HEK293 (cell line): Measurements from ENCODE around the gene TRIP10.
A peak's percentile ranks its signal among the peaks of the same experiment; 100 is the strongest.

Experiments used
- EGR2 ChIP-seq: fragments of 450-650 bp; formaldehyde crosslinking; IDR thresholded peaks from 2 replicates; pipeline ENCODE4 v1.5.1; 2016; ENCODE audit warnings: low read depth, missing biosample characterization, missing genetic modification characterization
- HOXD13 ChIP-seq: sonication (generic); formaldehyde crosslinking; IDR thresholded peaks from 2 replicates; pipeline ENCODE4 v1.8.0; 2022; ENCODE audit warnings: missing genetic modification reagents, borderline replicate concordance
- KLF7 ChIP-seq: fragments of 450-650 bp; formaldehyde crosslinking; IDR thresholded peaks from 2 replicates; pipeline ENCODE4 v1.5.1; 2016; ENCODE audit warnings: missing biosample characterization, missing genetic modification characterization, borderline replicate concordance
- PRDM1 ChIP-seq: fragments of 450-650 bp; formaldehyde crosslinking; IDR thresholded peaks from 2 replicates; pipeline ENCODE4; 2016; ENCODE audit warnings: missing biosample characterization, missing genetic modification characterization
- SCRT1 ChIP-seq: fragments of 450-650 bp; formaldehyde crosslinking; IDR thresholded peaks from 2 replicates; pipeline ENCODE4 v1.5.1; 2016; ENCODE audit warnings: missing biosample characterization, missing genetic modification characterization, borderline replicate concordance
- ZIC2 ChIP-seq: fragments of 450-650 bp; formaldehyde crosslinking; IDR thresholded peaks from 2 replicates; pipeline ENCODE4 v1.5.1; 2016; ENCODE audit warnings: missing biosample characterization, missing genetic modification characterization
- ZNF10 ChIP-seq: fragments of 450-650 bp; formaldehyde crosslinking; IDR thresholded peaks from 2 replicates; pipeline ENCODE4 v1.5.1; 2017; ENCODE audit warnings: missing biosample characterization, missing genetic modification characterization
- ZNF121 ChIP-seq: fragments of 450-650 bp; formaldehyde crosslinking; IDR thresholded peaks from 2 replicates; pipeline ENCODE4 v1.5.1; 2016; ENCODE audit warnings: missing biosample characterization, missing genetic modification characterization
- ZNF202 ChIP-seq: fragments of 450-650 bp; formaldehyde crosslinking; IDR thresholded peaks from 2 replicates; pipeline ENCODE4 v1.5.1; 2016; ENCODE audit warnings: missing biosample characterization, missing genetic modification characterization, borderline replicate concordance
- ZNF24 ChIP-seq: fragments of 450-650 bp; formaldehyde crosslinking; IDR thresholded peaks from 2 replicates; pipeline ENCODE4 v1.5.1; 2016; ENCODE audit warnings: missing biosample characterization, missing genetic modification characterization
- ZNF391 ChIP-seq: fragments of 450-650 bp; formaldehyde crosslinking; IDR thresholded peaks from 2 replicates; pipeline ENCODE4 v1.5.1; 2016; ENCODE audit warnings: low read depth, missing biosample characterization, missing genetic modification characterization, borderline replicate concordance
- ZNF426 ChIP-seq: fragments of 450-650 bp; formaldehyde crosslinking; IDR thresholded peaks from 2 replicates; pipeline ENCODE4 v1.5.1; 2017; ENCODE audit warnings: missing biosample characterization, missing genetic modification characterization, mild to moderate bottlenecking, inconsistent platforms, moderate library complexity
- ZNF596 ChIP-seq: fragments of 450-650 bp; IDR thresholded peaks from 2 replicates; pipeline ENCODE4 v1.5.0; 2018; ENCODE audit warnings: missing biosample characterization, mild to moderate bottlenecking, missing genetic modification characterization, moderate library complexity
- ZNF670 ChIP-seq: fragments of 450-650 bp; formaldehyde crosslinking; IDR thresholded peaks from 2 replicates; pipeline ENCODE4 v1.5.1; 2016; ENCODE audit warnings: missing biosample characterization, missing genetic modification characterization, low read depth
- ZNF707 ChIP-seq: fragments of 450-650 bp; formaldehyde crosslinking; IDR thresholded peaks from 2 replicates; pipeline ENCODE4 v1.5.1; 2016; ENCODE audit warnings: missing biosample characterization, missing genetic modification characterization
- ZNF776 ChIP-seq: fragments of 450-650 bp; formaldehyde crosslinking; IDR thresholded peaks from 2 replicates; pipeline ENCODE4 v1.5.0; 2017; ENCODE audit warnings: missing biosample characterization, missing genetic modification characterization, borderline replicate concordance
- ZNF830 ChIP-seq: fragments of 450-650 bp; IDR thresholded peaks from 2 replicates; pipeline ENCODE4 v1.5.0; 2018; ENCODE audit warnings: missing biosample characterization, missing genetic modification characterization, low read depth, mild to moderate bottlenecking, moderate library complexity
- ZNF843 ChIP-seq: fragments of 450-650 bp; formaldehyde crosslinking; IDR thresholded peaks from 2 replicates; pipeline ENCODE4 v1.5.1; 2016; ENCODE audit warnings: missing biosample characterization, missing genetic modification characterization
- ZSCAN30 ChIP-seq: fragments of 450-650 bp; IDR thresholded peaks from 2 replicates; pipeline ENCODE4 v1.5.1; 2018; ENCODE audit warnings: missing biosample characterization, mild to moderate bottlenecking, missing genetic modification characterization, moderate library complexity
- TF ChIP-seq, protein P1 (sequence below): fragments of 450-650 bp; formaldehyde crosslinking; IDR thresholded peaks from 2 replicates; pipeline ENCODE4 v1.5.1; 2016; ENCODE audit warnings: missing biosample characterization, missing genetic modification characterization
- TF ChIP-seq, protein P2 (sequence below): fragments of 450-650 bp; formaldehyde crosslinking; IDR thresholded peaks from 2 replicates; pipeline ENCODE4 v1.5.1; 2016; ENCODE audit warnings: missing biosample characterization, missing genetic modification characterization
- TF ChIP-seq, protein P3 (sequence below): fragments of 450-650 bp; formaldehyde crosslinking; IDR thresholded peaks from 2 replicates; pipeline ENCODE4 v1.5.1; 2016; ENCODE audit warnings: missing biosample characterization, missing genetic modification characterization
- TF ChIP-seq, protein P4 (sequence below): IDR thresholded peaks from 2 replicates; pipeline ENCODE4 v1.6.1; 2011; ENCODE audit warnings: mild to moderate bottlenecking, low read depth, low read length, borderline replicate concordance
- TF ChIP-seq, protein P5 (sequence below): fragments of 450-650 bp; formaldehyde crosslinking; IDR thresholded peaks from 2 replicates; pipeline ENCODE4 v1.5.1; 2016; ENCODE audit warnings: missing biosample characterization, missing genetic modification characterization
- TF ChIP-seq, protein P6 (sequence below): fragments of 450-650 bp; formaldehyde crosslinking; IDR thresholded peaks from 2 replicates; pipeline ENCODE4 v1.5.1; 2016; ENCODE audit warnings: missing biosample characterization, missing genetic modification characterization
- TF ChIP-seq, protein P7 (sequence below): fragments of 450-650 bp; formaldehyde crosslinking; IDR thresholded peaks from 2 replicates; pipeline ENCODE4 v1.5.1; 2016; ENCODE audit warnings: missing biosample characterization, missing genetic modification characterization, low read depth

Gene TRIP10

DNA sequence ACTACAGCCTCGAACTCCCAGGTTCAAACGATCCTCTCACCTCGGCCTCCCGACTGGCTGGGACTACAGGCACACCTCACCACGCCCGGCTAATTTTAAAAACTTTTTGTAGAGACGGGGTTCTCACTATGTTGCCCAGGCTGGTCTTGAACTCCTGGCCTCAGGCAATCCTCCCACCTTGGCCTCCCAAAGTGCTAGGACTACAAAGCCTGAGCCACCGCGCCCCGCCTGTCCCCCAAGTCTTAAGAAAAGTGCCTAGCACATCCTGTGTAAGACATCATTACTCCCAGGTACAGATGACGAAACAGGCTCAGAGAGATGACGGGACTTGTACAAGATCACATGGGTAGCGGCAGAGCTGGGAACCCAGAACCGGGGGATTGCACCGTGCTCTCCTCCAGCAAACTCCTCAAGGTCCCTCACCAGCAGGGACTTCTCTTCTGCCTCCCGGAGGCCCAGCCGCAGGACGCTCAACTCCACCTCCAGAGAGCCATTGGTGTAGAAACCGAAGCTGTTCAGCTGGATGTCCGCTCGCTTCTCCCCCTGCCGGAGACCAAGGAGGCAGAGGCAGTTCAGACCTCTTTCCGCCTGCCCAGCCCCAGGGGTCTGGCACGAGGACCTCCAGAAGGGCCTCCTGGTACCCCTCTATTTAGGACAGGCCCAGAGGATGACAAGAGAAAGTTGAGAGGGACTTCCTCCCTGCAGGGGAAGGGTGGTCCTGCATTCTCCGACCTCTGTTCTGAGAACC lies 3.1 kb upstream of the TRIP10 start (continued):
- no peak for TF ChIP-seq SCRT1 (tag by site-specific recombination)
- TF ChIP-seq, protein P1, sequence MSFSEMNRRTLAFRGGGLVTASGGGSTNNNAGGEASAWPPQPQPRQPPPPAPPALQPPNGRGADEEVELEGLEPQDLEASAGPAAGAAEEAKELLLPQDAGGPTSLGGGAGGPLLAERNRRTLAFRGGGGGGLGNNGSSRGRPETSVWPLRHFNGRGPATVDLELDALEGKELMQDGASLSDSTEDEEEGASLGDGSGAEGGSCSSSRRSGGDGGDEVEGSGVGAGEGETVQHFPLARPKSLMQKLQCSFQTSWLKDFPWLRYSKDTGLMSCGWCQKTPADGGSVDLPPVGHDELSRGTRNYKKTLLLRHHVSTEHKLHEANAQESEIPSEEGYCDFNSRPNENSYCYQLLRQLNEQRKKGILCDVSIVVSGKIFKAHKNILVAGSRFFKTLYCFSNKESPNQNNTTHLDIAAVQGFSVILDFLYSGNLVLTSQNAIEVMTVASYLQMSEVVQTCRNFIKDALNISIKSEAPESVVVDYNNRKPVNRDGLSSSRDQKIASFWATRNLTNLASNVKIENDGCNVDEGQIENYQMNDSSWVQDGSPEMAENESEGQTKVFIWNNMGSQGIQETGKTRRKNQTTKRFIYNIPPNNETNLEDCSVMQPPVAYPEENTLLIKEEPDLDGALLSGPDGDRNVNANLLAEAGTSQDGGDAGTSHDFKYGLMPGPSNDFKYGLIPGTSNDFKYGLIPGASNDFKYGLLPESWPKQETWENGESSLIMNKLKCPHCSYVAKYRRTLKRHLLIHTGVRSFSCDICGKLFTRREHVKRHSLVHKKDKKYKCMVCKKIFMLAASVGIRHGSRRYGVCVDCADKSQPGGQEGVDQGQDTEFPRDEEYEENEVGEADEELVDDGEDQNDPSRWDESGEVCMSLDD (tag by site-specific recombination), result no peak
- TF ChIP-seq, protein P2, sequence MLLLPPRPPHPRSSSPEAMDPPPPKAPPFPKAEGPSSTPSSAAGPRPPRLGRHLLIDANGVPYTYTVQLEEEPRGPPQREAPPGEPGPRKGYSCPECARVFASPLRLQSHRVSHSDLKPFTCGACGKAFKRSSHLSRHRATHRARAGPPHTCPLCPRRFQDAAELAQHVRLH, result no peak
- no peak for TF ChIP-seq ZNF830 (tag by site-specific recombination)
- no peak for TF ChIP-seq ZNF10 (tag by site-specific recombination)
- TF ChIP-seq ZNF202 (tag by site-specific recombination), result no peak
- TF ChIP-seq ZNF121 (tag by site-specific recombination), result no peak
- TF ChIP-seq, protein P3, sequence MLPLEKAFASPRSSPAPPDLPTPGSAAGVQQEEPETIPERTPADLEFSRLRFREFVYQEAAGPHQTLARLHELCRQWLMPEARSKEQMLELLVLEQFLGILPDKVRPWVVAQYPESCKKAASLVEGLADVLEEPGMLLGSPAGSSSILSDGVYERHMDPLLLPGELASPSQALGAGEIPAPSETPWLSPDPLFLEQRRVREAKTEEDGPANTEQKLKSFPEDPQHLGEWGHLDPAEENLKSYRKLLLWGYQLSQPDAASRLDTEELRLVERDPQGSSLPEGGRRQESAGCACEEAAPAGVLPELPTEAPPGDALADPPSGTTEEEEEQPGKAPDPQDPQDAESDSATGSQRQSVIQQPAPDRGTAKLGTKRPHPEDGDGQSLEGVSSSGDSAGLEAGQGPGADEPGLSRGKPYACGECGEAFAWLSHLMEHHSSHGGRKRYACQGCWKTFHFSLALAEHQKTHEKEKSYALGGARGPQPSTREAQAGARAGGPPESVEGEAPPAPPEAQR, result no peak
- TF ChIP-seq, protein P4, sequence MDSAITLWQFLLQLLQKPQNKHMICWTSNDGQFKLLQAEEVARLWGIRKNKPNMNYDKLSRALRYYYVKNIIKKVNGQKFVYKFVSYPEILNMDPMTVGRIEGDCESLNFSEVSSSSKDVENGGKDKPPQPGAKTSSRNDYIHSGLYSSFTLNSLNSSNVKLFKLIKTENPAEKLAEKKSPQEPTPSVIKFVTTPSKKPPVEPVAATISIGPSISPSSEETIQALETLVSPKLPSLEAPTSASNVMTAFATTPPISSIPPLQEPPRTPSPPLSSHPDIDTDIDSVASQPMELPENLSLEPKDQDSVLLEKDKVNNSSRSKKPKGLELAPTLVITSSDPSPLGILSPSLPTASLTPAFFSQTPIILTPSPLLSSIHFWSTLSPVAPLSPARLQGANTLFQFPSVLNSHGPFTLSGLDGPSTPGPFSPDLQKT, result no peak
- no peak for TF ChIP-seq ZNF24 (tag by site-specific recombination)
- TF ChIP-seq ZNF670 (tag by site-specific recombination), result no peak
- TF ChIP-seq ZNF596, result no peak
- no peak for TF ChIP-seq PRDM1 (tag by site-specific recombination)
- TF ChIP-seq ZNF391 (tag by site-specific recombination), result no peak
- TF ChIP-seq ZNF707 (tag by site-specific recombination), result no peak
- TF ChIP-seq ZSCAN30 (tag by site-specific recombination), result no peak
- no peak for TF ChIP-seq ZNF776
- TF ChIP-seq HOXD13 (CRISPR knock-in tag), result no peak
- TF ChIP-seq, protein P5, sequence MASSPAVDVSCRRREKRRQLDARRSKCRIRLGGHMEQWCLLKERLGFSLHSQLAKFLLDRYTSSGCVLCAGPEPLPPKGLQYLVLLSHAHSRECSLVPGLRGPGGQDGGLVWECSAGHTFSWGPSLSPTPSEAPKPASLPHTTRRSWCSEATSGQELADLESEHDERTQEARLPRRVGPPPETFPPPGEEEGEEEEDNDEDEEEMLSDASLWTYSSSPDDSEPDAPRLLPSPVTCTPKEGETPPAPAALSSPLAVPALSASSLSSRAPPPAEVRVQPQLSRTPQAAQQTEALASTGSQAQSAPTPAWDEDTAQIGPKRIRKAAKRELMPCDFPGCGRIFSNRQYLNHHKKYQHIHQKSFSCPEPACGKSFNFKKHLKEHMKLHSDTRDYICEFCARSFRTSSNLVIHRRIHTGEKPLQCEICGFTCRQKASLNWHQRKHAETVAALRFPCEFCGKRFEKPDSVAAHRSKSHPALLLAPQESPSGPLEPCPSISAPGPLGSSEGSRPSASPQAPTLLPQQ (tag by site-specific recombination), result 0 out of 2 replicates have a peak, but pooled peaks have one; percentile 16
- TF ChIP-seq, protein P6, sequence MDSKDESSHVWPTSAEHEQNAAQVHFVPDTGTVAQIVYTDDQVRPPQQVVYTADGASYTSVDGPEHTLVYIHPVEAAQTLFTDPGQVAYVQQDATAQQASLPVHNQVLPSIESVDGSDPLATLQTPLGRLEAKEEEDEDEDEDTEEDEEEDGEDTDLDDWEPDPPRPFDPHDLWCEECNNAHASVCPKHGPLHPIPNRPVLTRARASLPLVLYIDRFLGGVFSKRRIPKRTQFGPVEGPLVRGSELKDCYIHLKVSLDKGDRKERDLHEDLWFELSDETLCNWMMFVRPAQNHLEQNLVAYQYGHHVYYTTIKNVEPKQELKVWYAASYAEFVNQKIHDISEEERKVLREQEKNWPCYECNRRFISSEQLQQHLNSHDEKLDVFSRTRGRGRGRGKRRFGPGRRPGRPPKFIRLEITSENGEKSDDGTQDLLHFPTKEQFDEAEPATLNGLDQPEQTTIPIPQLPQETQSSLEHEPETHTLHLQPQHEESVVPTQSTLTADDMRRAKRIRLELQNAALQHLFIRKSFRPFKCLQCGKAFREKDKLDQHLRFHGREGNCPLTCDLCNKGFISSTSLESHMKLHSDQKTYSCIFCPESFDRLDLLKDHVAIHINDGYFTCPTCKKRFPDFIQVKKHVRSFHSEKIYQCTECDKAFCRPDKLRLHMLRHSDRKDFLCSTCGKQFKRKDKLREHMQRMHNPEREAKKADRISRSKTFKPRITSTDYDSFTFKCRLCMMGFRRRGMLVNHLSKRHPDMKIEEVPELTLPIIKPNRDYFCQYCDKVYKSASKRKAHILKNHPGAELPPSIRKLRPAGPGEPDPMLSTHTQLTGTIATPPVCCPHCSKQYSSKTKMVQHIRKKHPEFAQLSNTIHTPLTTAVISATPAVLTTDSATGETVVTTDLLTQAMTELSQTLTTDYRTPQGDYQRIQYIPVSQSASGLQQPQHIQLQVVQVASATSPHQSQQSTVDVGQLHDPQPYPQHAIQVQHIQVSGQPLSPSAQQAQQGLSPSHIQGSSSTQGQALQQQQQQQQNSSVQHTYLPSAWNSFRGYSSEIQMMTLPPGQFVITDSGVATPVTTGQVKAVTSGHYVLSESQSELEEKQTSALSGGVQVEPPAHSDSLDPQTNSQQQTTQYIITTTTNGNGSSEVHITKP (tag by site-specific recombination), result peak; percentile 93
- TF ChIP-seq, protein P7, sequence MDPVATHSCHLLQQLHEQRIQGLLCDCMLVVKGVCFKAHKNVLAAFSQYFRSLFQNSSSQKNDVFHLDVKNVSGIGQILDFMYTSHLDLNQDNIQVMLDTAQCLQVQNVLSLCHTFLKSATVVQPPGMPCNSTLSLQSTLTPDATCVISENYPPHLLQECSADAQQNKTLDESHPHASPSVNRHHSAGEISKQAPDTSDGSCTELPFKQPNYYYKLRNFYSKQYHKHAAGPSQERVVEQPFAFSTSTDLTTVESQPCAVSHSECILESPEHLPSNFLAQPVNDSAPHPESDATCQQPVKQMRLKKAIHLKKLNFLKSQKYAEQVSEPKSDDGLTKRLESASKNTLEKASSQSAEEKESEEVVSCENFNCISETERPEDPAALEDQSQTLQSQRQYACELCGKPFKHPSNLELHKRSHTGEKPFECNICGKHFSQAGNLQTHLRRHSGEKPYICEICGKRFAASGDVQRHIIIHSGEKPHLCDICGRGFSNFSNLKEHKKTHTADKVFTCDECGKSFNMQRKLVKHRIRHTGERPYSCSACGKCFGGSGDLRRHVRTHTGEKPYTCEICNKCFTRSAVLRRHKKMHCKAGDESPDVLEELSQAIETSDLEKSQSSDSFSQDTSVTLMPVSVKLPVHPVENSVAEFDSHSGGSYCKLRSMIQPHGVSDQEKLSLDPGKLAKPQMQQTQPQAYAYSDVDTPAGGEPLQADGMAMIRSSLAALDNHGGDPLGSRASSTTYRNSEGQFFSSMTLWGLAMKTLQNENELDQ (tag by site-specific recombination), result no peak
- TF ChIP-seq ZIC2 (tag by site-specific recombination), result no peak
- no peak for TF ChIP-seq EGR2 (tag by site-specific recombination)
- no peak for TF ChIP-seq ZNF426 (tag by site-specific recombination)
- no peak for TF ChIP-seq KLF7 (tag by site-specific recombination)
- no peak for TF ChIP-seq ZNF843
